Measurements from ENCODE around the gene PLXNA3.

Gene PLXNA3

GRCh38 chrX:154502098-154502497 lies 44.0 kb downstream of the PLXNA3 start:
- no peak for DNase-seq (ENCODE audit: low spot score)

DNA sequence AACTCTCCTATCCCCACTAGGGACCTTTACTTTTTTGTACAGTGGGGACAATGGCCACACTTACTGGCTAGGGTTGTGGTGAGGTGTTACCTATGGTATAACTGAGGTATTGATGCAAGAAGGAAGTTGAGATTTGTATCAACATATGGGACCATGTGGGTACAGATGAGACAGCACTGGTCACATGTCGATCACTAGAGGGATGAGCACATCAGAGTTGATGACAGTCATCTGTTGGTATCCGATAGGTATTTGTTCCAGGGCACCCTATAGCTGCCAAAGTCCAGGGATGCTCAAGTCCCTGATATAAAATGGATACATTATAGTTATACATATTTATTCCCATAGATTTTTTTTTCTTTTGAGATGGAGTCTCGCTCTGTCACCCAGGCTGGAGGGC lies 44.9 kb downstream of the PLXNA3 start:
- no peak for DNase-seq (ENCODE audit: low spot score)

GRCh38 chrX:154505734-154506133 lies 47.7 kb downstream of the PLXNA3 start:
- no peak for DNase-seq (ENCODE audit: low spot score)

DNA sequence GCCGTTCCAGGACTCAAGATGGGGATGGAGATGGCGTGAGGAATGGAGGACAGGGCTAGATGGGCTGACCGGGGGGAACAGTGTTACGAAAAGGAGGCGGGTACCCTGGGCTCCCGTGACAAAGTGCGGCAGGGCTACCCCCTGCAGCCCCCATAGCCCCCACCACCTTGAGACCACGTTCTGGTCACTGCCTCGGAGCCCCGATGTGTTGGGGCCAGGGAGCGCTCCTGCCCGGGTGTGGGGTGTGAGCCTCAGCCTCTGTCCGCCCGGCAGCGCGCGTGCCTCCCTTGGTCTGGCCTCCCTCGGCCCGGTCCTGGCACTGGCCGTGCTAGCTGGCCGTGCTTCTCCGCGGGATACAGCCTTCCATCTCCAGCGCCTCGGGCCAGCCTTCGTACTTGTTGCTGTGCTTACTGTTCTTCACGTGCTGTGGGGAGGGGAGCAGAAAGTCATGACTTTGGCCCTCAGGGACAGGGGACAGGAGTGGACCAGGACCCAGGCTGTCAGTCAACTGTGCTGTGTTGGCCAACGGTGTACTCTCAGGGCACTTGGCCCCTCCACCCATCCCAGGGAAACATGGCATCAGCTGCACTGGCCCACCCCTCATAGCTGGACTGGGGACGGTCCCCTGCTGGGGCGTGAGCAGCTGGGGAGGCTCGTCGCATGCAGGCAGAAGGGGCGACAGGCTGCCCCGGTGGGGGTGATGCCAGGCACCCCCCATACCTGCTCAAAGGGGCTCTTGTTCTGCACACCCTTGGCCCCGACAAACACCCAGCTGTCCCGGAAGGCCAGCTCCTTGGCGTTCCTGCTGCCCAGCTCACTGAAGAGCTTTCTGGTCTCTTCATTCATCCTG lies 48.6 kb downstream of the PLXNA3 start:
- no peak for DNase-seq (ENCODE audit: low spot score)

DNA sequence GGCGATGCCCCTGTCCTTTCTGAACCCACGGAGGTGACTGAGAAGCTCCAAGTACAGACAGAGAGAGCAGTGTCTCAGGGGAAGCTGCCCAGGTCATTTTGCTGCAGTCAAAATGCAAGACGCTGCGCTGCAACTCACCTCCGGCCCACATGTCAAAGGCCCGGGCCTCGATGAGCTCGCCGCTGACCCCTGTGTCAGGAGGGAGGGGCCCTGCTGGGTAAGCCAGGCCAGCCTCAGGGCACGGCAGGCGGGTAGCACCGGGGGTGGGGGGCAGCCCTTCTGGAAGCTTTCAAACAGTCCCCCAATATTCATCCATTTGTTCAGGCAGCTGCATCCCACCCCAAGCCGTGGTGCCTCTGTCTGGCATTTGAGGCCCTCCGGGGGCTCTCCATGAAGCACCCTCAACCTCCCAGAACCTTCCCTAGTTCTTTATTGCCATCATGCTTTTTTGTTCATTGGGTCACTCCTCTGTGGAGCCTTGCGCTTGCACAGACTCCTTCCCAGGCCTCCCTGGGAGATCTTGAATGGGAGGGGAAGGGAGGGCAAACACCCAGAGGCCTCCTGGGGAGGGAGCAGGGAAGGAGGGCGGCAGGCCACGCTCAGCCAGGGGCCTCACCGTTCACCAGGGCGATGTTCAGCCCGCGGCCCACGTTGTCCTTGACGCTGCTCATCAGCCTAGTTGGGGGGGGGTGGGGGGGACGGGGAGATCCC lies 49.7 kb downstream of the PLXNA3 start:
- DNase-seq (ENCODE audit: low spot score), result no peak

DNA sequence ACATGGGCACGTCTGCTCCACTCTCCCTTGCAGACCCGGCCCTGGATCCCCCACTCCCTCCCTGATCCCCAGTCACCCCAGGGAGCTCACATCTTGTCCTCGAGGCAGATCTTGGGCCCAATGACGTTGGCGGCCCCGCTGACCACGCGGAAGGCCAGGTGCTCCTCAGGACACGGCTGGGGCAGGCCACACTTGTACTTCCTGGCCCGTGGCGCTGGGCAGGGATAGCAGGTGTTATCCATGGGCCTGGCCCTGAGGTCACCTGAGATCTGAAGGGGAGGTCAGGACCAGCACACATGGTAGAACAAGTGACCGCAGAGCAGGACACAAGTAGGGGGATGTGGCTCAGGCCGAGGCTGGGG lies 50.3 kb downstream of the PLXNA3 start:
- no peak for DNase-seq (ENCODE audit: low spot score)

GRCh38 chrX:154509455-154509854 lies 51.4 kb downstream of the PLXNA3 start:
- no peak for DNase-seq (ENCODE audit: low spot score)

DNA sequence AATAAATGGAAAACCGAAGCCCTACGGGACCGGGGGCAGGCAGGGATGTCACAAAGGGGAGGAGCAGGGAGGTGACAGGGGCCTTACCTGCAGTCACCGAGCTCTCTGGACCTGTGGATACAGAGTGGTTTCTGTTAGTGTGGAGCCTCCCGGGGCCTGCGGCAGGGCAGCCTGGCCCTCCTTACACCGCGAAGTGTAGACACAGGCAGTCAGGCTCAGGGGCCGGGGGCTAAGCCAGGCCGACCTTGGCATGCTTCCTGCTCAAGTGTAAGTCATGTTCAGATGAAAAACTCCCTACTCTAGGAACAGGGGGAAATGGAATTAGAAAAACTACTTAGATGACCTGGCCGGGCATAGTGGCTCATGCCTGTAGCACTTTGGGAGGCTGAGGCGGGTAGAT lies 53.7 kb downstream of the PLXNA3 start:
- no peak for DNase-seq (ENCODE audit: low spot score)

GRCh38 chrX:154512879-154513553 lies 54.9 kb downstream of the PLXNA3 start:
- DNase-seq (ENCODE audit: low spot score), result no peak

DNA sequence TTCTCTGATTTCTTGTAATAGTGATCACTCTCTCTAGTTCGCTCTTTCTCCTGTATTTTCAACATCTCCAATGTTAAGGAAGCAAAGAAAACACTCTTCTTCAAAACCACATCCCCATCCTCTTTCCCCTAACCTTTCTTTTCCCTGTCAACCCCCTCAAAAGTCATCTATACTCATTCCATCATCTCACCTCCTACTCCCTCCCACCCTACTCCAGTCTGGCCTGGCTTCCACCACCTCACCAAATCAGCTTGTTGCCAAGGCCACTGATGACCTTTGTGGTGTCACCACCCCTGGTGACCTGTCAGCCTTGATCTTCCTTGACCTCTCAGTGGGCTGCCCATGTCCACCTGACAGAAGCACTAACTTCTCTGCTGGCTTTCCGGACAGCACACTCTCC lies 55.6 kb downstream of the PLXNA3 start:
- DNase-seq (ENCODE audit: low spot score), result no peak

DNA sequence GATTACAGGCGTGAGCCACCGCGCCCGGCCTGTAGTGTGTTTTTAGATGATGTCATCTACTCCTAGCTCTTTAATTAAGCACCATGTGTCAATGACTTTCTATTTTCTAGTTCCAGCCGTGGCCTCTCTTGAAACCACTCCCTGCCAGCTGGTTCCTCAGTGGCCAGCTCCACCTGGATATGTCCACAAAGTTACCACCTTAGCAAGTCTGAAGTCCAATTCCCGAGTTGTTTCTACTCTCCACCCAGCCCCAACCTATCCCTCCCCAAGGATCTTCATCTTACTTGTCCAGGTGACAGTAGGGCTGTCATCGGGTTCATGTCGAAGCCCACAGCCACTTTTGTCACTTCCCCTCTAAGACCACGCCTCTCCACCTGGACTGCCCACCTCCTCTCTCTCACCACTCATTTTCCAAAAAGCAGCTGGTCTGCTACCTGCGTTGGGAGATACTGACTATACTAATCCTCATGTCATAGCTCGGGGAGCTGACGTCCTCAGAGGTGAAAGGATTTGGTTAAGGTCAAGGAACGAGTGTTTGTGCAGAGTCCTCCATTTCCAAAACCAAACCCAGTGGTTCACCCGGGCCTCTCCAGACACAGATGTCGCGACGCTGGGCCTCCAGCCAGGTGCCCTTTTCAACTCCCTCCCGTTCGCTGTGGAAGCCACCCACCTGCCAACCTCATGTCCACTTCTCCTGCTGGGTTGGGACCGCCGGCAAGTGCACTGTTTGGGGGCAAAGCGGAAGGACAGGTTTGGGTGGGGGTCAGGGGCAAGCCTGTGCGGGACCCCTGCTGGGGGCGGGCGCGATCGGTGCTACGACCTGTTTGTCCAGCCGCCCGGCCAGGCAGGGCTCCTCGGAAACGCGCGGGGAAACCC lies 57.2 kb downstream of the PLXNA3 start:
- DNase-seq (ENCODE audit: low spot score), result peak; percentile 32

- peak; percentile 88 for DNase-seq (ENCODE audit: low spot score)
These were observed 58.0 kb downstream of the PLXNA3 start, which contains the start of gene FAM3A for GRCh38 chrX:154515966-154516655. TSS of gene FAM3A (minus strand) at chrX:154516232. CDS start at chrX:154515772, 460 bp downstream.

GRCh38 chrX:154516656-154517100 lies 58.6 kb downstream of the PLXNA3 start:
- peak; percentile 48 for DNase-seq (ENCODE audit: low spot score)

DNA sequence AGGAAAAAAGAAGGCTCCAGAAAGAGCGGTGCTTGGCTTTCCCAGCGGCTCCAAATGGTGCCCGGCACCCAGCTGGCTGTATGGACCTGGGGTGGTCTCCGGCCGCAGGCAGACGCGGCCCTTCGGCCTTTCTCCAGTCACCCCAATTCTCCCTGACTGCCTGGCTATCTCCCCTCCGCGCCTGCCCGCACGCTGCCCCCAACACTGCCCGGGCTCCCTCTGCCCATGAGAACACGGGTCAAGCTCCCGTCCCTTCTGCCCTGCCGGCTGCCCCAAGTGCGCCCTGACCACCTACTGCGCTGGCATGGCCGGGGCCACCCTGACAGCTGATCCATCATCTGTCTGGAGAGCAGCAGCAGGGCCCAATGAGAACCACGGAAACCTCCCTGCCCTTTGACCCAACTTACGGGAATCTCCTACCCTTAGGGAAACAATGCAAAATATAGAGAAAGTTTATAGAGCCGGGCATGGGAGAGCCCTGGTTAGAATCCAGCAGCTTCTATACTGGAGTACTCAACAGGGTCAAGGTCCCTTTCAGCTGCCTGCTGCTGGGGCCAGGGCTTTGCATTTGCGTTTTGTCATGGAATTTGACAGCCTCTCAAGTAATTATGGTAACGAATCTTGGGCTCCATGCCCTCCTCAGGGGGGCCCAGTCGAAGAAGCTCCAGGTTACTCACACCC lies 59.2 kb downstream of the PLXNA3 start:
- DNase-seq (ENCODE audit: low spot score), result no peak

DNA sequence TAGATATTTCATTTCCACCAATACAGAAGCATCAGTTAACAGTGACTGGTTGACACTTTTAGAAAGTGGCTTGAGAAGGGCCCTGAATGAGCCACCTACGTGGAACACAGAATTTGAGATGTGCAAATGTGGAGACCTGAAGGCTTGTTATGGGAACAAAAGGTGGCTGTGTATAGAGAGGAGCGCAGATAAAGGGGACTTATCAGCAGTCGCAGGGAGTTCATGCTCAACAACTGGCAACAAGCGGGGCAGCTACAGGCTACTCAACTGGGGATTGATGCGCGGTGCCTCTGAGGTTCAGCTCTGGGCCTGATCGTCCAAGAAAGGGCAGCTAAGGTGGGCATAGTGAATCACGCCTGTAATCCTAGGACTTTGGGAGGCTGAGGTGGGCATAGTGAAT lies 61.3 kb downstream of the PLXNA3 start:
- DNase-seq (ENCODE audit: low spot score), result no peak

GRCh38 chrX:154525606-154526490 lies 67.8 kb downstream of the PLXNA3 start:
- no peak for DNase-seq (ENCODE audit: low spot score)

- DNase-seq (ENCODE audit: low spot score), result peak; percentile 77
These were observed 69.0 kb downstream of the PLXNA3 start for GRCh38 chrX:154526901-154527675.
